Spleen (tissue), 13 donors: Measurements from ENCODE around the gene CTSE. TPM values are rescaled to one million over a fixed set of nuclear protein-coding genes. Genes with fewer than 3 reads are reported as not detected.

Experiments
- DNase-seq: peaks from one replicate; pipeline ENCODE4 v3.0.0-alpha.2; 2020
- H3K27ac ChIP-seq, 8 donors: fragments of 200-600 bp; sonication (generic) in 7 of 8; 1 replicate in 4 of 8; 2 replicates in 4 of 8; pipeline versions ENCODE4 v1.5.0 to v1.8.0; 2016 to 2021; ENCODE audit warnings: inconsistent platforms in 4 of 8, mild to moderate bottlenecking in 4 of 8, moderate library complexity in 1 of 8
- H3K27me3 ChIP-seq, 7 donors: fragments of 200-600 bp; sonication (generic) in 6 of 7; replicated peaks in 1 of 7; 1 replicate in 4 of 7; 2 replicates in 3 of 7; pipeline versions ENCODE4 v1.5.0 to v1.8.0; 2016 to 2021; ENCODE audit warnings: inconsistent platforms in 3 of 7, mild to moderate bottlenecking in 1 of 7
- H3K36me3 ChIP-seq, 6 donors: fragments of 200-600 bp; sonication (generic) in 5 of 6; 1 replicate in 4 of 6; 2 replicates in 2 of 6; pipeline versions ENCODE4 v1.5.0 to v1.8.0; 2016 to 2021; ENCODE audit warnings: inconsistent platforms in 2 of 6
- H3K4me1 ChIP-seq, 6 donors: fragments of 200-600 bp; sonication (generic) in 5 of 6; 1 replicate in 3 of 6; 2 replicates in 3 of 6; pipeline versions ENCODE4 v1.5.0 to v1.8.0; 2016 to 2021; ENCODE audit warnings: inconsistent platforms in 3 of 6
- H3K4me3 ChIP-seq, 8 donors: fragments of 200-600 bp; sonication (generic) in 7 of 8; 1 replicate in 4 of 8; 2 replicates in 4 of 8; pipeline versions ENCODE4 v1.5.0 to v1.8.0; 2016 to 2021; ENCODE audit warnings: inconsistent platforms in 4 of 8, mild to moderate bottlenecking in 4 of 8, moderate library complexity in 2 of 8
- H3K9me3 ChIP-seq, 8 donors: fragments of 200-600 bp; sonication (generic) in 7 of 8; 1 replicate in 4 of 8; 2 replicates in 4 of 8; pipeline versions ENCODE4 v1.5.0 to v1.8.0; 2016 to 2021; ENCODE audit warnings: inconsistent platforms in 4 of 8
- CTCF ChIP-seq, 11 experiments: fragments of 200-600 bp in 7 of 11; fragments of 450-650 bp in 4 of 11; sonication (generic) in 4 of 11; IDR thresholded peaks in 8 of 11; conservative IDR thresholded peaks in 3 of 11; 1 replicate in 7 of 11; 2 replicates in 4 of 11; pipeline versions ENCODE4 v1.4.0 to v1.8.0; 2016 to 2021; ENCODE audit warnings: antibody characterized with exemption in 11 of 11, inconsistent platforms in 4 of 11, mild to moderate bottlenecking in 1 of 11
- POLR2A ChIP-seq, 3 donors: fragments of 450-650 bp; IDR thresholded peaks; one replicate each; pipeline ENCODE4 v1.5.1; 2017; ENCODE audit warnings: antibody characterized with exemption in 3 of 3, mild to moderate bottlenecking in 1 of 3
- POLR2AphosphoS5 ChIP-seq, 3 donors: sonication (generic); formaldehyde crosslinking; IDR thresholded peaks; one replicate each; pipeline ENCODE4 v1.5.1; 2017; ENCODE audit warnings: antibody characterized with exemption in 3 of 3
- WGBS, 5 donors: extraction: QIAGEN DNeasy Blood & Tissue Kit in 3 of 5; methylation state at CpG; one replicate each; pipeline versions ENCODE4 v1.1.5 to v1.1.7; 2013 to 2018; 5-methylcytosine and 5-hydroxymethylcytosine counted together
- intact Hi-C: fragments of 100-400 bp; cut with DNase I; formaldehyde crosslinking; loops from one replicate; pipeline ENCODE4 v1.15.0; 2023; ENCODE audit warnings: low total_unique reads
- long read RNA-seq, 2 donors: transcript quantifications; one replicate each; lab custom pipeline, GENCODE V29; 2026
- polyA plus RNA-seq, 3 donors: library from polyadenylated mRNA; stranded (reverse); fragments of 200-250 nt; gene quantifications; one replicate each; pipeline ENCODE4 v1.2.1, GENCODE V29; 2013
- total RNA-seq, 7 donors: library from RNA; depleted of rRNA in 3 of 7; stranded (reverse); fragments of >200 nt in 3 of 7; fragmentation: NEBNext Ultra II Directional in 4 of 7; extraction: Animal tissue kit (Norgen Biotek cat#: 25700) in 4 of 7; gene quantifications; one replicate each; pipeline versions ENCODE4 v1.1.0 to v1.2.1, GENCODE V29; 2016 to 2021
- donor health status: healthy with polysubstance abuse.
- donor health status: DM: no; HTN: no; CAD: no; lungs with moderate emphysema.
- donor health status: DM: no; HTN: no; CAD: no.
- donor health status: Bipolar disorder and iron deficiency.
- donor health status: healthy.
- donor health status: DM: no; HTN: no; CAD: no.
- donor health status: DM: yes; HTN: yes; CAD: no.

CTSE gene
- total RNA-seq (under 1 TPM in 2 of 7 donors, not detected in 5; 0.40 to 0.66 TPM), polyA plus RNA-seq (under 1 TPM; 0.06 to 0.11 (median 0.09) TPM)
- long read RNA-seq, donor 1, partial matches to known transcripts, result 0 of 2 reads
- long read RNA-seq, donor 1, other reads (novel, unspliced or antisense), result 0 of 2 reads
- long read RNA-seq, donor 2, partial matches to known transcripts, result 0 of 9 reads
- long read RNA-seq, donor 2, other reads (novel, unspliced or antisense), result 0 of 9 reads

DNA sequence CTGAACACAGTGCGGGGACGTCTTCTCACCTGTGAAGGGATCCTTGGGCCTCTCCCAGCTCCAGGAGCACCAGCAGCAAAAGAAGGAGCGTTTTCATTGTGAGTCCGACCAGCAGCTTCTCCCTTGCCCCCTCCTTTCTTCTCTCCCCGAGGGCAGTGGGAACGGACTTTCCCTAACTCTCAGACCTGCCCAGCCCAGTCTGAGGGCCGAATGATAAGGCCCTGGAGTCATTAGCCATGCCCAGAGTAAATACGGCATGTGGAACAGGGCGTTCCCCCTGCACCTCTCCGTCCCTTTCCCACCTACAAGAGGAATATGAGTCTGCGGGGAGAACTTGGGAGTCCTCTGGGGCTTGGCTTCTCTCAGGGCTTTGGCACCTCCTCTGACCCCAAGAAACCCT is at the start of gene CTSE:
TSS of gene CTSE (minus strand) at position 201 of the 400 bp plus-strand sequence. CDS start at position 97, 104 bp downstream.
- H3K4me3 ChIP-seq, result no peak within 1 kb of the TSS
- no peaks in the 10 kb centered on the region for H3K4me1 ChIP-seq
- peaks cover 0 to 9% (median 0%) of the 10 kb centered on the region in 7 donors for H3K27me3 ChIP-seq
- no peak for DNase-seq
- H3K36me3 ChIP-seq, result no peaks in the 10 kb centered on the region
- H3K9me3 ChIP-seq, result no peaks in the 10 kb centered on the region
- intact Hi-C loops, result no loop called here
- 85 to 95% (median 92%) methylated on average over 10 to 11 of the region's 11 CpGs for WGBS, 5 donors
- TF ChIP-seq CTCF (IDR thresholded peaks at IDR 0.05 in 8 of 11, conservative IDR thresholded peaks at IDR 0.05 in 3 of 11) (no peak), POLR2A (IDR thresholded peaks at IDR 0.05) (no peak), POLR2AphosphoS5 (IDR thresholded peaks at IDR 0.05) (no peak)
- no peak within 1 kb of the TSS for H3K27ac ChIP-seq

- no peak for DNase-seq
- no peak for TF ChIP-seq POLR2A (IDR thresholded peaks at IDR 0.05)
- TF ChIP-seq POLR2AphosphoS5 (IDR thresholded peaks at IDR 0.05), result no peak
- no peak for TF ChIP-seq CTCF (IDR thresholded peaks at IDR 0.05 in 8 of 11, conservative IDR thresholded peaks at IDR 0.05 in 3 of 11)
- WGBS, 5 donors, result 72 to 90% (median 80%) methylated on average over 9 of the region's 9 CpGs
These were observed 47.1 kb upstream of the CTSE start for GRCh38 chr1:206070627-206071304.

GRCh38 chr1:206068314-206068713 is 44.6 kb upstream of the CTSE start:
- peak overlapping the region in 4 of 8 donors; percentile 5 to 59 (median 24) for H3K27ac ChIP-seq

More at GRCh38 chr1:206070627-206071304, 47.1 kb upstream of the CTSE start:
- intact Hi-C loops, result no loop called here
- H3K4me1 ChIP-seq, result peaks cover 0 to 27% (median 21%) of the 10 kb centered on the region in 6 donors
- H3K4me3 ChIP-seq, result no peak overlapping the region
- no peak overlapping the region for H3K27ac ChIP-seq
- H3K36me3 ChIP-seq, result peaks cover 0 to 4% (median 0%) of the 10 kb centered on the region in 6 donors
- no peaks in the 10 kb centered on the region for H3K27me3 ChIP-seq
- no peaks in the 10 kb centered on the region for H3K9me3 ChIP-seq

More at GRCh38 chr1:206068314-206068713, 44.6 kb upstream of the CTSE start:
- Histone ChIP-seq H3K4me3 (no peak overlapping the region), H3K4me1 (peaks cover 0 to 28% (median 22%) of the 10 kb centered on the region in 6 donors), H3K27me3 (no peaks in the 10 kb centered on the region), H3K36me3 (peaks cover 0 to 5% (median 0%) of the 10 kb centered on the region in 6 donors), H3K9me3 (no peaks in the 10 kb centered on the region)
- DNase-seq, result no peak
- WGBS, 5 donors, result 18 to 36% (median 25%) methylated on average over 1 of the region's 1 CpG
- no peak for TF ChIP-seq CTCF (IDR thresholded peaks at IDR 0.05 in 8 of 11, conservative IDR thresholded peaks at IDR 0.05 in 3 of 11)
- no peak for TF ChIP-seq POLR2A (IDR thresholded peaks at IDR 0.05)
- no peak for TF ChIP-seq POLR2AphosphoS5 (IDR thresholded peaks at IDR 0.05)
- intact Hi-C loops, result no loop called here
